GM19099 (cell line): ENCODE results near the gene SLC12A7.

Experiments
- POLR2A ChIP-seq: IDR thresholded peaks from 3 replicates; pipeline ENCODE4 v1.6.1; 2011; ENCODE audit warnings: low read depth; ENCODE audit not compliant: insufficient read length; ENCODE audit errors: extremely low read depth

Gene SLC12A7

GRCh38 chr5:1121891-1122290 is 10.0 kb upstream of the SLC12A7 start:
- TF ChIP-seq POLR2A: no peak

- TF ChIP-seq POLR2A: no peak
These were observed 9.2 kb upstream of the SLC12A7 start for GRCh38 chr5:1121044-1121443.

- no peak for TF ChIP-seq POLR2A
These were observed 8.6 kb upstream of the SLC12A7 start for GRCh38 chr5:1120236-1120999.

GRCh38 chr5:1119312-1119831 is 7.5 kb upstream of the SLC12A7 start:
- TF ChIP-seq POLR2A: no peak

- no peak for TF ChIP-seq POLR2A
These were observed 6.9 kb upstream of the SLC12A7 start for GRCh38 chr5:1118738-1119137.

- TF ChIP-seq POLR2A: no peak
These were observed 6.4 kb upstream of the SLC12A7 start for GRCh38 chr5:1118231-1118698.

GRCh38 chr5:1116977-1117376 is 5.1 kb upstream of the SLC12A7 start:
- TF ChIP-seq POLR2A: no peak

- no peak for TF ChIP-seq POLR2A
These were observed 4.4 kb upstream of the SLC12A7 start for GRCh38 chr5:1116109-1116740.

GRCh38 chr5:1115123-1115815 is 3.4 kb upstream of the SLC12A7 start:
- TF ChIP-seq POLR2A: no peak

- TF ChIP-seq POLR2A: no peak
These were observed 2.1 kb upstream of the SLC12A7 start for GRCh38 chr5:1113805-1114586.

- no peak for TF ChIP-seq POLR2A
These were observed 1.4 kb upstream of the SLC12A7 start for GRCh38 chr5:1113332-1113690.

GRCh38 chr5:1112596-1113331 is 901 bp upstream of the SLC12A7 start:
- no peak for TF ChIP-seq POLR2A

- TF ChIP-seq POLR2A: no peak
These were observed 579 bp downstream of the SLC12A7 start for GRCh38 chr5:1111241-1111726.

GRCh38 chr5:1110307-1111240 is 1.3 kb downstream of the SLC12A7 start:
- no peak for TF ChIP-seq POLR2A
